Right lobe of liver (tissue), 6 donors: ENCODE results near the gene FAM216A. TPM values are rescaled to one million over a fixed set of nuclear protein-coding genes. Genes with fewer than 3 reads are reported as not detected.

ENCODE experiments used
- ATAC-seq, 4 donors: fragments of 200-7000 bp; cut with Tn5 transposase; one replicate each; pipeline ENCODE4 v1.9.1; 2020; ENCODE audit warnings: mild to moderate bottlenecking in 4 of 4, moderate library complexity in 4 of 4
- DNase-seq, 3 donors: peaks; one replicate each; pipeline ENCODE4 v3.0.0-alpha.2; 2020
- H3K27ac ChIP-seq, 3 donors: fragments of 200-600 bp; one replicate each; pipeline ENCODE4 v1.8.0; 2022
- H3K27me3 ChIP-seq, 2 donors: fragments of 200-600 bp; one replicate each; pipeline ENCODE4 v1.8.0; 2022
- H3K36me3 ChIP-seq, 4 donors: fragments of 200-600 bp; sonication (generic) in 1 of 4; one replicate each; pipeline versions ENCODE4 v1.5.1 to v1.8.0; 2017 to 2022; ENCODE audit warnings: control low read depth in 1 of 4
- H3K4me1 ChIP-seq, 4 donors: fragments of 200-600 bp; sonication (generic) in 1 of 4; one replicate each; pipeline versions ENCODE4 v1.5.1 to v1.8.0; 2017 to 2022; ENCODE audit warnings: control low read depth in 1 of 4
- H3K4me3 ChIP-seq, 3 donors: fragments of 200-600 bp; one replicate each; pipeline ENCODE4 v1.8.0; 2022
- H3K9me3 ChIP-seq, 4 donors: fragments of 200-600 bp; sonication (generic) in 1 of 4; one replicate each; pipeline versions ENCODE4 v1.5.1 to v1.8.0; 2017 to 2022; ENCODE audit warnings: control low read depth in 1 of 4
- POLR2A ChIP-seq: fragments of 450-650 bp; IDR thresholded peaks from one replicate; pipeline ENCODE4 v1.6.1; 2017; ENCODE audit warnings: antibody characterized with exemption, mild to moderate bottlenecking
- WGBS: methylation state at CpG from one replicate; pipeline ENCODE4 v1.1.6; 2018; ENCODE audit warnings: low coverage, low lambda C conversion rate; ENCODE audit not compliant: insufficient coverage; ENCODE audit errors: missing lambda C conversion rate; 5-methylcytosine and 5-hydroxymethylcytosine counted together
- intact Hi-C, 2 donors: fragments of 100-400 bp; cut with DNase I; formaldehyde crosslinking; loops; one replicate each; pipeline versions ENCODE4 v1.11.2 to v1.14.1; 2022
- total RNA-seq, 6 experiments: library from RNA; depleted of rRNA in 2 of 6; stranded (reverse); fragments of >200 nt in 2 of 6; fragmentation: NEBNext Ultra II Directional in 3 of 6; extraction: Animal tissue kit (Norgen Biotek cat#: 25700) in 3 of 6; gene quantifications; one replicate each; pipeline versions ENCODE4 v1.1.0 to v1.2.4, GENCODE V29; 2016 to 2023
- TF ChIP-seq, protein P1 (sequence below), 4 donors: fragments of 200-600 bp in 3 of 4; fragments of 450-650 bp in 1 of 4; IDR thresholded peaks; one replicate each; pipeline versions ENCODE4 v1.5.1 to v1.8.0; 2016 to 2022; ENCODE audit warnings: antibody characterized with exemption in 4 of 4, mild to moderate bottlenecking in 2 of 4
- donor health status: DM: no; HTN: yes; CAD: no.
- donor health status: DM: no; HTN: no; CAD: no.
- donor health status: DM: no; HTN: no; CAD: no.
- donor health status: DM: no; HTN: yes; CAD: no.
- donor health status: DM: no; HTN: yes; CAD: no.

FAM216A gene
- total RNA-seq, 6 experiments from 2014 or later, result 1.1 to 9.9 (median 3.1) TPM

DNA sequence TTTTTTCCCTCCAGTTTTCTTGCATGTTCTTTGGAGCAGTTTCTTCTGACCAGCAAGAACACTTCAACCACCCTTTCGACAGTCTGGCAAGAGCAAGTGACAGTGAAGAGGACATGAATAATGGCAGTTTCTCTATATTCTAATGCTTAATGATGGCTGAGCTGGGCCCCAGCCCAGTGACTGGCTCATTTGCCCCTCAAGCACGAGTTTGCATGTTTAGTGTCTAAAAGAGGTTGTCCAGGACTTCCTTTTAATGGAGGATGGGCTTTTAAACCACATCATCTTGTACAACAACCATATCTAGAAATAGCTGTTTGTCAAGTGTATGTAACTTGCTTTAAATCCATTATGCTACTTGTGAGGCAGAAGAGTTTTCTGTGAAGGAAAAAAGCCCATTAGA is 61.9 kb downstream of the FAM216A start:
- no peak overlapping the region for H3K27ac ChIP-seq
- peaks cover 0 to 17% (median 11%) of the 10 kb centered on the region in 4 donors for H3K4me1 ChIP-seq
- 75% methylated on average over 2 of the region's 2 CpGs for WGBS
- no peaks in the 10 kb centered on the region for H3K9me3 ChIP-seq
- ATAC-seq (no peak), DNase-seq (no peak)
- TF ChIP-seq, protein P1, sequence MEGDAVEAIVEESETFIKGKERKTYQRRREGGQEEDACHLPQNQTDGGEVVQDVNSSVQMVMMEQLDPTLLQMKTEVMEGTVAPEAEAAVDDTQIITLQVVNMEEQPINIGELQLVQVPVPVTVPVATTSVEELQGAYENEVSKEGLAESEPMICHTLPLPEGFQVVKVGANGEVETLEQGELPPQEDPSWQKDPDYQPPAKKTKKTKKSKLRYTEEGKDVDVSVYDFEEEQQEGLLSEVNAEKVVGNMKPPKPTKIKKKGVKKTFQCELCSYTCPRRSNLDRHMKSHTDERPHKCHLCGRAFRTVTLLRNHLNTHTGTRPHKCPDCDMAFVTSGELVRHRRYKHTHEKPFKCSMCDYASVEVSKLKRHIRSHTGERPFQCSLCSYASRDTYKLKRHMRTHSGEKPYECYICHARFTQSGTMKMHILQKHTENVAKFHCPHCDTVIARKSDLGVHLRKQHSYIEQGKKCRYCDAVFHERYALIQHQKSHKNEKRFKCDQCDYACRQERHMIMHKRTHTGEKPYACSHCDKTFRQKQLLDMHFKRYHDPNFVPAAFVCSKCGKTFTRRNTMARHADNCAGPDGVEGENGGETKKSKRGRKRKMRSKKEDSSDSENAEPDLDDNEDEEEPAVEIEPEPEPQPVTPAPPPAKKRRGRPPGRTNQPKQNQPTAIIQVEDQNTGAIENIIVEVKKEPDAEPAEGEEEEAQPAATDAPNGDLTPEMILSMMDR (IDR thresholded peaks at IDR 0.05), result no peak
- TF ChIP-seq POLR2A, result no peak
- intact Hi-C loops, result no loop called here
- H3K4me3 ChIP-seq, result no peak overlapping the region
- no peaks in the 10 kb centered on the region for H3K36me3 ChIP-seq
- no peaks in the 10 kb centered on the region for H3K27me3 ChIP-seq

DNA sequence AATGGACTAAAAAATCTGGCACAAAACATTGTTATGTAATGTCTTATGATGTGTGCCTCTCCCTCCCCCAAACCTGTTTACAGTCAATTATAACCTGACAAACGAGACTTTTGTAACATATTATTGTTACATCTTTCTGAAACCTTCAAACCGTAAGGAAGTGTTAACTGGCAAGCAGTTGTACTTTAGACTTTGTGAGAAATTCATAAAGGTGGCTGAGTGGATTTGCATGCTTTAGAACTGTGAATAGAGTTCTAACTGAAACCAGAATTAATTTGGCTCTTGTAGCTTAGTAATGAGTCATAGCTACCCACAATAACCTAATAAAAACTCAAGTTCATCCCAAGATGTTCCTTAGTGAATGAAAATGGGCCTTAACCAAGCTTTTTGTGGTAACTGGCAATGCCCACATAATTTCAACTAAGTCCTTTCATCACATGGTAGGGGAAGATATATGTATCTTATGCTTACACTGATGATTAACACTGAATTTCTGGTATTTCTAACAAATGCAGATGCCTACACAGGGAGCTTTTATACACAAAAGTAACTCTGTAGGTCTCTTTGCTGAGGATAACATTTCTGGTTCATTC is 63.2 kb downstream of the FAM216A start:
- no peaks in the 10 kb centered on the region for H3K9me3 ChIP-seq
- H3K27me3 ChIP-seq, result no peaks in the 10 kb centered on the region
- H3K4me3 ChIP-seq, result no peak overlapping the region
- peaks cover 0 to 12% (median 0%) of the 10 kb centered on the region in 4 donors for H3K36me3 ChIP-seq
- ATAC-seq (peak in 1 of 4 donors; percentile 39), DNase-seq (no peak)
- peaks cover 0 to 19% (median 11%) of the 10 kb centered on the region in 4 donors for H3K4me1 ChIP-seq
- intact Hi-C loops, result no loop called here
- no peak for TF ChIP-seq POLR2A
- TF ChIP-seq, protein P1 (IDR thresholded peaks at IDR 0.05), result no peak
- 30% methylated on average over 2 of the region's 2 CpGs for WGBS
- H3K27ac ChIP-seq, result no peak overlapping the region

DNA sequence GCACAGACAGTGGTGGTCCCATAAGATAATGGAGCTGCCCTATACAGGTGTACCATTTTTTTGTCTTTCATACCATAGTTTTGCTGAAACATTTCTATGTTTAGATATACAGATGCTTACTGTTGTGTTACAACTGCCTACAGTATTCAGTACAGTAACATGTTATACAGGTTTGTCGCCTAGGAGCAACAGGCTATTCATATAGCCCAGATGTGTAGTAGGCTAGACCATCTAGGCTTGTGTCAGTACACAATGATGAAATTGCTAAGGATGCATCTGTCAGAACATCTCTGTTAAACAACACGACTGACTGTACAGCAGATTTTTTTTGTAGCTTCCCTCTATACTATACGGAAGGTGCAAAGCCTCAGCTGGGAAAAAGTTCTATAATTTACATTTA is 64.0 kb downstream of the FAM216A start:
- Histone ChIP-seq H3K27ac (no peak overlapping the region), H3K4me3 (no peak overlapping the region), H3K27me3 (no peaks in the 10 kb centered on the region), H3K9me3 (no peaks in the 10 kb centered on the region), H3K36me3 (peaks cover 0 to 15% (median 0%) of the 10 kb centered on the region in 4 donors), H3K4me1 (peaks cover 0 to 26% (median 11%) of the 10 kb centered on the region in 4 donors)
- intact Hi-C loops, result no loop called here
- 81% methylated on average over 2 of the region's 3 CpGs for WGBS
- DNase-seq (no peak), ATAC-seq (no peak)
- TF ChIP-seq, protein P1 (IDR thresholded peaks at IDR 0.05), result no peak
- TF ChIP-seq POLR2A, result no peak

DNA sequence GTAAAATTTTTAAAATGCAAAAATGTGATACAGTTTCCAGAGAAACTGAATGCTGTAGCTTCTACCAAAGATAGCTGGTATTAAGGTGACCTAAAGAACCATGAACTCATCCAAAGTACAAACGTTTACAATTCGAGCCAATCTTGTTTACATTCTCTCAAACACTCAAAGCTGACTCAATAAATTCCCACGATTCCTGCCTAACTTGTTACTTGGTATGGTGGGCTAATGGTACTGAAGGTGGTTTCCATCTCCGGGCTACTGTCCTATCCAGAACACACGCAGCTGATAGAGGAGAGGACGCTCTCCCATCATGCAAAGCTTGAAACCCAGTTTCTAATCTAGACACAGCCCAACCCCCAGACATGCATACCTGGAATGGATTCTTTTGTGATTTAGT is 65.0 kb downstream of the FAM216A start:
- WGBS, result 55% methylated on average over 6 of the region's 6 CpGs

More for the DNA sequence above, 65.0 kb downstream of the FAM216A start:
- ATAC-seq (peak; percentile 38 to 48 (median 47)), DNase-seq (no peak)
- Histone ChIP-seq H3K9me3 (no peaks in the 10 kb centered on the region), H3K27me3 (no peaks in the 10 kb centered on the region), H3K4me3 (no peak overlapping the region), H3K4me1 (peaks cover 0 to 34% (median 11%) of the 10 kb centered on the region in 4 donors), H3K27ac (peak overlapping the region in 1 of 3 donors; percentile 35), H3K36me3 (peaks cover 0 to 17% (median 0%) of the 10 kb centered on the region in 4 donors)
- TF ChIP-seq, protein P1 (IDR thresholded peaks at IDR 0.05), result no peak
- no peak for TF ChIP-seq POLR2A
- intact Hi-C loops, result no loop called here
